Measurements from ENCODE around the gene MORN5. TPM values are rescaled to one million over a fixed set of nuclear protein-coding genes. Genes with fewer than 3 reads are reported as not detected.
A peak's percentile ranks its signal among the peaks of the same experiment; 100 is the strongest.

MORN5 gene
- total and polyA plus RNA-seq, 4 donors: 17.9 to 22.9 (median 18.6) TPM

- Histone ChIP-seq H3K27ac (ENCODE audit: low read depth in 1 of 2, low read length in 1 of 2) (no peak overlapping the region), H3K9me3 (ENCODE audit: control insufficient read depth in 4 of 4, insufficient read depth in 3 of 4, low read length in 3 of 4) (no peaks in the 10 kb centered on the region), H3K4me1 (ENCODE audit: control insufficient read depth in 5 of 5, insufficient read depth in 5 of 5, low read length in 5 of 5) (peaks cover 0 to 15% (median 0%) of the 10 kb centered on the region in 5 donors), H3K4me3 (no peak overlapping the region), H3K9ac (ENCODE audit: insufficient read depth in 1 of 2, low read length in 2 of 2) (no peak overlapping the region), H3K27me3 (ENCODE audit: control insufficient read depth in 3 of 3, insufficient read depth in 3 of 3, low read length in 2 of 3) (peaks cover 0 to 6% (median 4%) of the 10 kb centered on the region in 3 donors), H3K36me3 (ENCODE audit: control insufficient read depth in 4 of 4, insufficient read depth in 4 of 4, low read length in 4 of 4) (no peaks in the 10 kb centered on the region)
- 93 to 94% methylated on average over 12 of the region's 12 CpGs for WGBS, 2 donors
- no peak for ATAC-seq (ENCODE audit: insufficient read depth, low FRiP score)
- DNase-seq: no peak
- TF ChIP-seq, protein P1, sequence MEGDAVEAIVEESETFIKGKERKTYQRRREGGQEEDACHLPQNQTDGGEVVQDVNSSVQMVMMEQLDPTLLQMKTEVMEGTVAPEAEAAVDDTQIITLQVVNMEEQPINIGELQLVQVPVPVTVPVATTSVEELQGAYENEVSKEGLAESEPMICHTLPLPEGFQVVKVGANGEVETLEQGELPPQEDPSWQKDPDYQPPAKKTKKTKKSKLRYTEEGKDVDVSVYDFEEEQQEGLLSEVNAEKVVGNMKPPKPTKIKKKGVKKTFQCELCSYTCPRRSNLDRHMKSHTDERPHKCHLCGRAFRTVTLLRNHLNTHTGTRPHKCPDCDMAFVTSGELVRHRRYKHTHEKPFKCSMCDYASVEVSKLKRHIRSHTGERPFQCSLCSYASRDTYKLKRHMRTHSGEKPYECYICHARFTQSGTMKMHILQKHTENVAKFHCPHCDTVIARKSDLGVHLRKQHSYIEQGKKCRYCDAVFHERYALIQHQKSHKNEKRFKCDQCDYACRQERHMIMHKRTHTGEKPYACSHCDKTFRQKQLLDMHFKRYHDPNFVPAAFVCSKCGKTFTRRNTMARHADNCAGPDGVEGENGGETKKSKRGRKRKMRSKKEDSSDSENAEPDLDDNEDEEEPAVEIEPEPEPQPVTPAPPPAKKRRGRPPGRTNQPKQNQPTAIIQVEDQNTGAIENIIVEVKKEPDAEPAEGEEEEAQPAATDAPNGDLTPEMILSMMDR (IDR thresholded peaks at IDR 0.05; ENCODE audit: control extremely low read depth, extremely low read depth): no peak
Observed at GRCh38 chr9:122204491-122204890, 44.8 kb downstream of the MORN5 start.

GRCh38 chr9:122205176-122205575 is 45.5 kb downstream of the MORN5 start:
- no peak for DNase-seq
- Histone ChIP-seq H3K9ac (ENCODE audit: insufficient read depth in 1 of 2, low read length in 2 of 2) (no peak overlapping the region), H3K36me3 (ENCODE audit: control insufficient read depth in 4 of 4, insufficient read depth in 4 of 4, low read length in 4 of 4) (no peaks in the 10 kb centered on the region), H3K27me3 (ENCODE audit: control insufficient read depth in 3 of 3, insufficient read depth in 3 of 3, low read length in 2 of 3) (peaks cover 0 to 6% (median 4%) of the 10 kb centered on the region in 3 donors), H3K4me3 (no peak overlapping the region), H3K27ac (ENCODE audit: low read depth in 1 of 2, low read length in 1 of 2) (no peak overlapping the region), H3K9me3 (ENCODE audit: control insufficient read depth in 4 of 4, insufficient read depth in 3 of 4, low read length in 3 of 4) (no peaks in the 10 kb centered on the region), H3K4me1 (ENCODE audit: control insufficient read depth in 5 of 5, insufficient read depth in 5 of 5, low read length in 5 of 5) (peaks cover 0 to 15% (median 0%) of the 10 kb centered on the region in 5 donors)
- TF ChIP-seq, protein P1 (IDR thresholded peaks at IDR 0.05; ENCODE audit: control extremely low read depth, extremely low read depth): no peak
- no peak for ATAC-seq (ENCODE audit: insufficient read depth, low FRiP score)
- WGBS, 2 donors: 89 to 95% methylated on average over 8 of the region's 8 CpGs

GRCh38 chr9:122206118-122207046 is 46.7 kb downstream of the MORN5 start:
- Histone ChIP-seq H3K27ac (ENCODE audit: low read depth in 1 of 2, low read length in 1 of 2) (no peak overlapping the region), H3K9ac (ENCODE audit: insufficient read depth in 1 of 2, low read length in 2 of 2) (no peak overlapping the region), H3K9me3 (ENCODE audit: control insufficient read depth in 4 of 4, insufficient read depth in 3 of 4, low read length in 3 of 4) (no peaks in the 10 kb centered on the region), H3K36me3 (ENCODE audit: control insufficient read depth in 4 of 4, insufficient read depth in 4 of 4, low read length in 4 of 4) (no peaks in the 10 kb centered on the region), H3K27me3 (ENCODE audit: control insufficient read depth in 3 of 3, insufficient read depth in 3 of 3, low read length in 2 of 3) (peaks cover 0 to 12% (median 7%) of the 10 kb centered on the region in 3 donors), H3K4me1 (ENCODE audit: control insufficient read depth in 5 of 5, insufficient read depth in 5 of 5, low read length in 5 of 5) (peaks cover 0 to 15% (median 0%) of the 10 kb centered on the region in 5 donors), H3K4me3 (no peak overlapping the region)
- TF ChIP-seq, protein P1 (IDR thresholded peaks at IDR 0.05; ENCODE audit: control extremely low read depth, extremely low read depth): no peak
- ATAC-seq (ENCODE audit: insufficient read depth, low FRiP score): no peak
- peak; percentile 56 to 65 (median 64) for DNase-seq
- 86 to 93% methylated on average over 9 of the region's 9 CpGs for whole genome bisulfite sequencing, 2 donors
